ENCODE data around the gene ZNF521.

Gene ZNF521

GRCh38 chr18:25351777-25352628 is at the start of gene ZNF521:
TSS of gene ZNF521 (minus strand) at chr18:25352166. CDS start at chr18:25350946, 1,220 bp downstream.
- Histone ChIP-seq H3K9ac (ENCODE audit: low read length) (peak within 1 kb of the TSS; percentile 73), H3K27ac (ENCODE audit: low read depth, low read length) (peak within 1 kb of the TSS; percentile 70), H3K4me1 (ENCODE audit: control insufficient read depth, insufficient read depth, low read length) (no peaks in the 10 kb centered on the region), H3K36me3 (ENCODE audit: control insufficient read depth, insufficient read depth, low read length) (no peaks in the 10 kb centered on the region), H3K4me3 (ENCODE audit: low read length) (peak within 1 kb of the TSS; percentile 89), H3K27me3 (ENCODE audit: control insufficient read depth, insufficient read depth, low read length) (no peaks in the 10 kb centered on the region)

GRCh38 chr18:25399554-25399953 is 47.6 kb upstream of the ZNF521 start:
- Histone ChIP-seq H3K27me3 (ENCODE audit: control insufficient read depth, insufficient read depth, low read length) (no peaks in the 10 kb centered on the region), H3K36me3 (ENCODE audit: control insufficient read depth, insufficient read depth, low read length) (no peaks in the 10 kb centered on the region), H3K4me1 (ENCODE audit: control insufficient read depth, insufficient read depth, low read length) (no peaks in the 10 kb centered on the region), H3K9ac (ENCODE audit: low read length) (no peak overlapping the region), H3K27ac (ENCODE audit: low read depth, low read length) (no peak overlapping the region), H3K4me3 (ENCODE audit: low read length) (no peak overlapping the region)

GRCh38 chr18:25392192-25392591 is 40.2 kb upstream of the ZNF521 start:
- Histone ChIP-seq H3K9ac (ENCODE audit: low read length) (no peak overlapping the region), H3K27me3 (ENCODE audit: control insufficient read depth, insufficient read depth, low read length) (no peaks in the 10 kb centered on the region), H3K4me1 (ENCODE audit: control insufficient read depth, insufficient read depth, low read length) (no peaks in the 10 kb centered on the region), H3K4me3 (ENCODE audit: low read length) (no peak overlapping the region), H3K27ac (ENCODE audit: low read depth, low read length) (no peak overlapping the region), H3K36me3 (ENCODE audit: control insufficient read depth, insufficient read depth, low read length) (no peaks in the 10 kb centered on the region)

GRCh38 chr18:25373432-25374179 is 21.6 kb upstream of the ZNF521 start:
- H3K27me3 ChIP-seq (ENCODE audit: control insufficient read depth, insufficient read depth, low read length), result no peaks in the 10 kb centered on the region
- no peaks in the 10 kb centered on the region for H3K4me1 ChIP-seq (ENCODE audit: control insufficient read depth, insufficient read depth, low read length)
- no peak overlapping the region for H3K9ac ChIP-seq (ENCODE audit: low read length)
- H3K4me3 ChIP-seq (ENCODE audit: low read length), result no peak overlapping the region
- no peaks in the 10 kb centered on the region for H3K36me3 ChIP-seq (ENCODE audit: control insufficient read depth, insufficient read depth, low read length)
- H3K27ac ChIP-seq (ENCODE audit: low read depth, low read length), result no peak overlapping the region

- H3K4me3 ChIP-seq (ENCODE audit: low read length), result no peak overlapping the region
- H3K9ac ChIP-seq (ENCODE audit: low read length), result no peak overlapping the region
- no peak overlapping the region for H3K27ac ChIP-seq (ENCODE audit: low read depth, low read length)
Observed at GRCh38 chr18:25370391-25370790, 18.4 kb upstream of the ZNF521 start.

GRCh38 chr18:25365242-25365641 is 13.3 kb upstream of the ZNF521 start:
- no peak overlapping the region for H3K4me3 ChIP-seq (ENCODE audit: low read length)
- no peaks in the 10 kb centered on the region for H3K27me3 ChIP-seq (ENCODE audit: control insufficient read depth, insufficient read depth, low read length)
- H3K27ac ChIP-seq (ENCODE audit: low read depth, low read length), result no peak overlapping the region
- H3K4me1 ChIP-seq (ENCODE audit: control insufficient read depth, insufficient read depth, low read length), result no peaks in the 10 kb centered on the region
- no peak overlapping the region for H3K9ac ChIP-seq (ENCODE audit: low read length)
- H3K36me3 ChIP-seq (ENCODE audit: control insufficient read depth, insufficient read depth, low read length), result no peaks in the 10 kb centered on the region

More at GRCh38 chr18:25370391-25370790, 18.4 kb upstream of the ZNF521 start:
- no peaks in the 10 kb centered on the region for H3K4me1 ChIP-seq (ENCODE audit: control insufficient read depth, insufficient read depth, low read length)
- no peaks in the 10 kb centered on the region for H3K27me3 ChIP-seq (ENCODE audit: control insufficient read depth, insufficient read depth, low read length)
- no peaks in the 10 kb centered on the region for H3K36me3 ChIP-seq (ENCODE audit: control insufficient read depth, insufficient read depth, low read length)

- H3K9ac ChIP-seq (ENCODE audit: low read length), result no peak overlapping the region
- no peaks in the 10 kb centered on the region for H3K36me3 ChIP-seq (ENCODE audit: control insufficient read depth, insufficient read depth, low read length)
- H3K4me1 ChIP-seq (ENCODE audit: control insufficient read depth, insufficient read depth, low read length), result no peaks in the 10 kb centered on the region
- H3K27me3 ChIP-seq (ENCODE audit: control insufficient read depth, insufficient read depth, low read length), result no peaks in the 10 kb centered on the region
- no peak overlapping the region for H3K27ac ChIP-seq (ENCODE audit: low read depth, low read length)
- H3K4me3 ChIP-seq (ENCODE audit: low read length), result no peak overlapping the region
Observed at GRCh38 chr18:25364732-25365131, 12.8 kb upstream of the ZNF521 start.

- Histone ChIP-seq H3K27me3 (ENCODE audit: control insufficient read depth, insufficient read depth, low read length) (no peaks in the 10 kb centered on the region), H3K9ac (ENCODE audit: low read length) (no peak overlapping the region), H3K36me3 (ENCODE audit: control insufficient read depth, insufficient read depth, low read length) (no peaks in the 10 kb centered on the region), H3K4me3 (ENCODE audit: low read length) (no peak overlapping the region), H3K27ac (ENCODE audit: low read depth, low read length) (no peak overlapping the region), H3K4me1 (ENCODE audit: control insufficient read depth, insufficient read depth, low read length) (no peaks in the 10 kb centered on the region)
Observed at GRCh38 chr18:25360301-25360899, 8.4 kb upstream of the ZNF521 start.

- no peak overlapping the region for H3K9ac ChIP-seq (ENCODE audit: low read length)
- H3K4me1 ChIP-seq (ENCODE audit: control insufficient read depth, insufficient read depth, low read length), result no peaks in the 10 kb centered on the region
- no peaks in the 10 kb centered on the region for H3K36me3 ChIP-seq (ENCODE audit: control insufficient read depth, insufficient read depth, low read length)
- no peaks in the 10 kb centered on the region for H3K27me3 ChIP-seq (ENCODE audit: control insufficient read depth, insufficient read depth, low read length)
- H3K27ac ChIP-seq (ENCODE audit: low read depth, low read length), result no peak overlapping the region
- no peak overlapping the region for H3K4me3 ChIP-seq (ENCODE audit: low read length)
Observed at GRCh38 chr18:25353080-25353479, 1.1 kb upstream of the ZNF521 start.

- H3K27ac ChIP-seq (ENCODE audit: low read depth, low read length), result no peak overlapping the region
- H3K4me1 ChIP-seq (ENCODE audit: control insufficient read depth, insufficient read depth, low read length), result no peaks in the 10 kb centered on the region
- no peaks in the 10 kb centered on the region for H3K36me3 ChIP-seq (ENCODE audit: control insufficient read depth, insufficient read depth, low read length)
- H3K4me3 ChIP-seq (ENCODE audit: low read length), result peak overlapping the region; percentile 41
- H3K9ac ChIP-seq (ENCODE audit: low read length), result no peak overlapping the region
- no peaks in the 10 kb centered on the region for H3K27me3 ChIP-seq (ENCODE audit: control insufficient read depth, insufficient read depth, low read length)
Observed at GRCh38 chr18:25352629-25353005, 651 bp upstream of the ZNF521 start.

- no peaks in the 10 kb centered on the region for H3K4me1 ChIP-seq (ENCODE audit: control insufficient read depth, insufficient read depth, low read length)
- no peak overlapping the region for H3K9ac ChIP-seq (ENCODE audit: low read length)
- peak overlapping the region; percentile 89 for H3K4me3 ChIP-seq (ENCODE audit: low read length)
- H3K27ac ChIP-seq (ENCODE audit: low read depth, low read length), result peak overlapping the region; percentile 70
- H3K27me3 ChIP-seq (ENCODE audit: control insufficient read depth, insufficient read depth, low read length), result no peaks in the 10 kb centered on the region
- no peaks in the 10 kb centered on the region for H3K36me3 ChIP-seq (ENCODE audit: control insufficient read depth, insufficient read depth, low read length)
Observed at GRCh38 chr18:25351280-25351775, 638 bp downstream of the ZNF521 start.

- H3K27me3 ChIP-seq (ENCODE audit: control insufficient read depth, insufficient read depth, low read length), result no peaks in the 10 kb centered on the region
- no peaks in the 10 kb centered on the region for H3K36me3 ChIP-seq (ENCODE audit: control insufficient read depth, insufficient read depth, low read length)
- H3K9ac ChIP-seq (ENCODE audit: low read length), result no peak overlapping the region
- peak overlapping the region; percentile 89 for H3K4me3 ChIP-seq (ENCODE audit: low read length)
- H3K4me1 ChIP-seq (ENCODE audit: control insufficient read depth, insufficient read depth, low read length), result no peaks in the 10 kb centered on the region
- peak overlapping the region; percentile 79 for H3K27ac ChIP-seq (ENCODE audit: low read depth, low read length)
Observed at GRCh38 chr18:25350489-25351251, 1.3 kb downstream of the ZNF521 start.
